AG08395 (cell line): Measurements from ENCODE around the gene GNPTG.
A peak's percentile ranks its signal among the peaks of the same experiment; 100 is the strongest.
"Not testable (repeated sequence)": the region's sequence is repeated elsewhere in the genome, so short reads cannot be mapped to it uniquely, and the experiment has no call there.

Experiments
- DNase-seq: peaks from one replicate; pipeline ENCODE4 v3.0.0; 2012; ENCODE audit warnings: mixed read lengths, low spot score

GNPTG gene

GRCh38 chr16:1319041-1319440, 32.7 kb upstream of the GNPTG start:
- DNase-seq, result no peak

GRCh38 chr16:1320097-1320496, 31.6 kb upstream of the GNPTG start:
- DNase-seq, result no peak

GRCh38 chr16:1320658-1321240, 31.0 kb upstream of the GNPTG start:
- DNase-seq, result no peak

DNA sequence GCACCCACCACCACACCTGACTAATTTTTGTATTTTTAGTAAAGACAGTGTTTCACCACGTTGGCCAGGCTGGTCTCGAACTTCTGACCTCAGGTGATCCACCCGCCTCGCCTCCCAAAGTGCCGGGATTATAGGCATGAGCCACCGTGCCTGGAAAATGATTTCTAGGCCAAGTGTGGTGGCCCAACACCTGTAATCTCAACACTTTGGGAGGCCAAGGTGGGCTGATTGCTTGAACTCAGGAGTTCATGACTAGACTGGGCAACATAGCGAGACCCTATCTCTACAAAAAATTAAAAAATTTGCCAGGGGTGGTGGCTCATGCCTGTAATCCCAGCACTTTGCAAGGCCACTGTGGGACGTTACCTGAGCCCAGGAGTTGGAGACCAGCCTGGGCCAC, 29.3 kb upstream of the GNPTG start:
- DNase-seq, result no peak

DNA sequence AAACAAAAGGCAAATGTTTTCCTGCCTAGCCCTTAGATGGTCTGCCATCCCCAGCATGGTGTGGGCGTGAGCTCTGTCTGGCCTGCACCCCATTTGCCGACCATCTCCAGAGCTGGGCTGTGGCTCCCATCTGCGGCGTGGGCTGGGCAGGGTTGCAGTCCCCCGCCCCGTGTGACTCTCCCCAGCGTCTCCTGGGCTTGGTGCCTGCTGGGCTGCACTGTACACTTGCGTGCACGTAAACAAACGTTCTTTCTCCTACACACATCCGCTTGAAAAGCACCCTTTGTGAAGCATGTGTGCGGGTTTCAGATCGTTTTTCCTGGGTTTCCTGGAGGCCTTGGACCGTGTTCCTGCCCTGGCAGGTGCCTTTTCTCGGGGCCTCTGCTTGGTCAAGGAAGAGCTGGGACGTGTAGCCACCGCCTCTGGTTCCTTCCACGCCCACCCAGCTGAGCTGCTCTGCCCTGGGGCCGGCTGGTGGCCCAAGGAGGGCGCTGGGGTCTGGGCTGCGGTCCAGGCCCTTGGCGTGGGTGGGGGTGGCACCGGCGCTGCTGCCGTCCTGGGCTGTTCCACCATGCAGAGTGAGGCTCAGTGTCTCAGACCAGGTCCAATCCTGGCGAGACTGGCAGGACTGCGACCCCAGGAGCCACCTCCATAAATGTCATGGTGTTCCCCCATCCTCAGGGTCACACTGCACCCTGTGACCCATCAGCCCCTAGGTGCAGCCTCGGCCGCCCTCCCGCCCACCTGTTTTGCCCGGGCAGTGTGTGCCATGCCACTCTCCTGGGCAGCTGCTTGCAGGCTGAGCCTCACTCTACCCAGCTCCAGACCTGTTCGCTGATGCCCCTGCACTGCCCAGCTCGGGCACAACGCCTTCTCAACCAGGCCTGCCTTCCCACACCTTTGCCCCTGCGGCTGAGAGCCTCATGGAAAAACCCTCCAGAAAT, 28.2 kb upstream of the GNPTG start:
- no peak for DNase-seq

GRCh38 chr16:1324286-1324826, 27.4 kb upstream of the GNPTG start:
- no peak for DNase-seq

DNA sequence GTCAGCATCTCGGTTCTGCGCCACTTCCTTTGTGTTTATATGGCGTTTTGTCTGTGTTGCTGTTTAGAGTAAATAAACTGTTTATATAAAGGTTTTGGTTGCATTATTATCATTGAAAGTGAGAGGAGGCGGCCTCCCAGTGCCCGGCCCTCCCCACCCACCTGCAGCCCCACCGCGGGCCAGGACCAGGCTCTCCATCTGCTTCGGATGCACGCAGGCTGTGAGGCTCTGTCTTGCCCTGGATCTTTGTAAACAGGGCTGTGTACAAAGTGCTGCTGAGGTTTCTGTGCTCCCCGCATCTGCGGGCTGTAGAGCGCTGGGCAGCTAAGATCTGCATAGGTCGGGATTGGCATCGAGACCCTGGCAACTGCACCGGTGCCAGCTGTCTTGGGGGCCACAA, 26.5 kb upstream of the GNPTG start:
- no peak for DNase-seq

DNA sequence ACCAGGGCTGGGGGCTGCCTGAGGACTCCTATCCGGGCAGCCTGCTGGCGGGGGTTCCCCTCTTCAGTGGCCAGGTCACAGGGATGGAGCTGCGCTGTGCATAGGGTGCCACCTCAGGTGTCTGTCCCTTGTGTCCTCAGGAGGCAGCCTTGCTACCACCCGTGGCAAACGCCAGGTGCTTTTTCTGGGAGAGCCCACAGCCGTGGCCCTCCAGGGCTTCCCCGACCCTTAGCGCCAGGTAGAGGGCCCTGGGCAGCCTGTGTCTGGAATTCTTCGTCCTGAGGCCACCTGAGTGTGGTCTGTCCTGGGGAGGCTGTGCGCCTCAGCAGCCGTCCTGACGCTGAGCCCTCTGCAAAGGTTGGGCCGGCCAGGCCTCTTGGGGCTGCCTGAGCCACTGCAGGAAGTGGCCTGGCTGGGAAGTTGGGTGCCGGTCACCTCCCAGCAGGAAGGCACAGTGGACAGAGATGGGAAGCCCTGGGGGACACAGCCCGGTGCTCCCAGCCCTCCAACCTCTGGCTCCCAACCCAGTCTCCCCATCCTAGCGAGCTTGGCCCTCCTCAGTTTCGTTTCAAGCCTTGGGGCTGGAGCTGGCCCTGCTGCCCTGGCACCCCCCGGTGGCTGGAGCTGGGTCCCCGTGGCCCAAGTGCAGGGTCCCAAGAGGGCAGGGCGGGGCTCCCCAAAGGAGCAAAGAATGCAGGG, 25.9 kb upstream of the GNPTG start:
- no peak for DNase-seq

DNA sequence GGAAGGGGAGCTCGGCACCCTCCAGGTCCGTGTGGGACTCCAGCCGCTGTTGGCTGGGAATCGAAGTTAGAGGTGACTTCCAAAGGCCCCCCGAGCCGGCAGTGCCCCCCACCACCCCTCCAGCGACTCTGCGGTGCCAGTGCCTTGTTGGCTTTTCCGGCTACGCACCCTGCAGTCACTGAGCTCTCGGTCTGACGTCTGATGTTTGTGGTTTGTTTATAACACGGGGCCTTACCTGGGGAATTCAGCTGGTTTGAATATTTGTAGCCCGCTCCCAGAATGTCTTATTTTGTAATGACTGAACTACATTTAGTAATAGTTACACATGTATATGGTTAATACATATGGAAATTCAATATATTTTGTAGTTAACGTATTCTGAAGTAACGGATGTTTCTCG, 25.3 kb upstream of the GNPTG start:
- no peak for DNase-seq

DNA sequence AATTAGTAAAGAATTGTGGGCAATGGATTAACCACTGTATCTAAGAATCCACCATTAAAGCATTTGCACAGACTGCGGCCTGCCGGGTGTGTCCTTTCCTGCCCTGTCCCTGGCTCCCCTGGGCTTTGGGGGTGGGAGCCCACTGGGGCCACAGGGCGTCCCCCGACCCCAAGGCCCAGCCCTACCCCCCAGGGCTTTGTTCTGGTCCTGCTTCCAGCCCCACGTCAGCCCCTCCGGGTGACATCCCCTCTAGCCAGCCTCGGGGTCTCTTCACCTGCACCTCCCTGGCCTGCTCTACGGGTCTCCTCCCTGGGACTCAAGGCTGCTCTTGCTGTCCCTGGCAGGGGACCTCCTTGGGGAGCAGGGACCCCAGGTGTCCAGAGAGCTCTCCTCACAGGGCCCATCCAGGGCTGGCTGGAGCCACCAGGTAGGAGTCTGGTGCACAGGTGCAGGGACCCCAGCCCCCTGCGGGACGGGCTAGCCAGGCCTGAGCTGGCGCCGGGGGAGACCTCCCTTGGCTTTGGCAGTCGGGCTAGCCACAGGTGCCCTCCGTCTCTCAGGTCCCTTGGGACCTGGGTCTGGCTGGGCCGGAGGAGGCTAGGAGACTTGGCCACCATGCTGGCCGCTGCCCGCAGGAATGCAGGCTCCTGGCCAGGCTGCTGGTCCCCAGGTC, 24.6 kb upstream of the GNPTG start:
- no peak for DNase-seq

DNA sequence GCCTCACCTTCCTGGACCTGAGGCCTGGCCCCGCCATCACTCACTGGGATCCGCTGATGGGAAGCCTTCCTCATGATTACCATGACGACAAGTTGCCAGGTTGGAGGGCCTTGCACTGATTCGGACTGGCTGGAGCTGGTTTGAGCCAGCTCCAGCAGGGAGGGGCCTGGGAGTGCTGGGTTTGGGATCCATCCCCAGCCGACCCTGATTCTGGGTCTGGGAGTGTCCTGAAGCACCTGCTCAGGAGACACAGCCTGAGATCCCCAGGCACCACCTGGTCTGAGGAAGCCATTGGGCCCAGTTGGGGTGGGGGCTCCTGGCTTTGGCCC, 24.1 kb upstream of the GNPTG start:
- no peak for DNase-seq

GRCh38 chr16:1328136-1328535, 23.6 kb upstream of the GNPTG start:
- not testable (repeated sequence) for DNase-seq

GRCh38 chr16:1328961-1329360, 22.8 kb upstream of the GNPTG start:
- not testable (repeated sequence) for DNase-seq

DNA sequence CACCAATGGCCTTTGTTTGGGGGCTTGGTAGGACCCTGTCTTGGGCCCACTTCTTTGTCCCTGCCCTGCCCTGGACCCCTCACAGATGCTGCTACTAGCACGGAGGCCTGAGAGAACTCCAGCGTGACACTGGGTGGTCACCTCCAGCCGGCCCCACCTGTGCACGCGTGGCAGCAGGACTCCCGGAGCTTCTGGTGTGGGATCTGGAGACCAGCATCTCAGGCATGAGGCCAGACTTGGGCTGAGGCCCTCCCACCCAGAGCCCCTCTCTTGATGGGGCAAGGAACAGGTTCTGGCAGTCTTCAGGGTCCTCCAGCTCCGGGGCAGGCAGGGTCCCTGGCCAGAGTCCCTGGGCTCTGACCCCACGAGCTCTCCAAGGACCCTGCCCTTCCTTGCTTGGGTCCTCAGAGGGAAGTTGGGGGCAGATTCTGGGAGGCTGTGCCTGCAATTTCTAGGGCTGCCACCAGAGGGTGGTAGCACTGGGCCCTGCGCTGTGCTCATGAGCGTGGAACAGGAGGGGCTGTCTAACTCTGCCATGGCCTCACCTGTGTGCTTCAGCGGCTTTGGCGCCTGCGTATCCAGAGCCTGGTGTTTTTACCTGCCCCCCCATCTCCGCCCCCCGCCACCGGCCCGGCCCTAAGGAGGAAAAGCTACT, 21.3 kb upstream of the GNPTG start:
- DNase-seq, result no peak

GRCh38 chr16:1330931-1331711, 20.6 kb upstream of the GNPTG start:
- no peak for DNase-seq

GRCh38 chr16:1331712-1332617, 19.8 kb upstream of the GNPTG start:
- peak; percentile 56 for DNase-seq

GRCh38 chr16:1332618-1333148, 19.0 kb upstream of the GNPTG start:
- no peak for DNase-seq

- peak; percentile 72 for DNase-seq
Observed at GRCh38 chr16:1333149-1333812, 18.4 kb upstream of the GNPTG start, which contains the start of gene BAIAP3. BAIAP3 (plus strand) TSS chr16:1333645; CDS start chr16:1338550, 4,905 bp downstream.
